Stimulated activated CD4-positive, alpha-beta T cell treated with anti-CD3 and anti-CD28 coated beads, Interleukin-2, amount 100 ng/mL, for 4 hours (primary cell): ENCODE measurements around the gene TRPM2.

Experiments
- DNase-seq: peaks from one replicate; pipeline ENCODE4 v3.0.0-alpha.2; 2020; ENCODE audit warnings: low read depth

The TRPM2 gene

GRCh38 chr21:44485254-44485793 lies 131.9 kb downstream of the TRPM2 start:
- DNase-seq: peak; percentile 40

- DNase-seq: no peak
Measured at GRCh38 chr21:44485796-44486195, 132.4 kb downstream of the TRPM2 start.

GRCh38 chr21:44486302-44486701 lies 132.9 kb downstream of the TRPM2 start:
- no peak for DNase-seq

GRCh38 chr21:44487831-44488230 lies 134.4 kb downstream of the TRPM2 start:
- DNase-seq: no peak

GRCh38 chr21:44489962-44490361 lies 136.5 kb downstream of the TRPM2 start:
- no peak for DNase-seq

GRCh38 chr21:44490405-44490804 lies 137.0 kb downstream of the TRPM2 start:
- DNase-seq: no peak

- DNase-seq: no peak
Measured at GRCh38 chr21:44490816-44491215, 137.4 kb downstream of the TRPM2 start.
